Measurements from ENCODE around the gene VIPR1.

Gene VIPR1

DNA sequence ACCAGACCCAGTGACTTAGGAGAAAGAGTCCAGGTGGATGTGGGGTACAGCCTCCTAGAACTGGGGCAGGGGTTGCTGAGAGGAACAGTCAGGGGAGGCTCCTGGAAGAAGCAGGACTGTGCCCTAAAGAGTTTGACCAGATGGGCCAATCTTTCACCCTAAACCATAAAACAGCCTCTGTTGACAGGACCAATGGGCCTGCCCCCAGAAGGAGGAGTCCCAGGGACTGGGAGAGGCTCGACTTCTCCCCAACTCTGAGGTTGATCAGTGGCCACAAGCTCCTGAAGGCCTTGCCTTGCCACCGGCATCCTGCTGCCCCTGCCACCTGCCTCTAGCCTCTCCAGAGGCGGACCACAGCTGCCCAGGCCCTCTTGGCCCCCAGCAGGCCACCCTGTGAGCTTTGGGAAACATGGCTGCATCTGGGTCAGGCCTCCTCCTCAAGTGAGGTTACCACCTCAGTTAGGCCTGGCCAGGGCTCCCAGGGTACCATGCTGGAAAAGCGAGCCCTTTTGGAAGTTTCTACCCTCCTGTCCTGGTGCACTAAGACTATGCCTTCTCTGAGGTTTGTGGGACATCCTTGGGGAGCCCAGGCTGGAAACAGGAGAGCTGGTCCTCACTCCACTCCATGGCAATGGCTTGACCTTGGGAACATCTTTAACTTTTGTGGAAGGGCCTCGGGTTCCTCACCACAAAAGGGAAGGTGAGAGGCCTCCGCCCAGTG lies 2.8 kb downstream of the VIPR1 start:
- TF ChIP-seq, protein P1, sequence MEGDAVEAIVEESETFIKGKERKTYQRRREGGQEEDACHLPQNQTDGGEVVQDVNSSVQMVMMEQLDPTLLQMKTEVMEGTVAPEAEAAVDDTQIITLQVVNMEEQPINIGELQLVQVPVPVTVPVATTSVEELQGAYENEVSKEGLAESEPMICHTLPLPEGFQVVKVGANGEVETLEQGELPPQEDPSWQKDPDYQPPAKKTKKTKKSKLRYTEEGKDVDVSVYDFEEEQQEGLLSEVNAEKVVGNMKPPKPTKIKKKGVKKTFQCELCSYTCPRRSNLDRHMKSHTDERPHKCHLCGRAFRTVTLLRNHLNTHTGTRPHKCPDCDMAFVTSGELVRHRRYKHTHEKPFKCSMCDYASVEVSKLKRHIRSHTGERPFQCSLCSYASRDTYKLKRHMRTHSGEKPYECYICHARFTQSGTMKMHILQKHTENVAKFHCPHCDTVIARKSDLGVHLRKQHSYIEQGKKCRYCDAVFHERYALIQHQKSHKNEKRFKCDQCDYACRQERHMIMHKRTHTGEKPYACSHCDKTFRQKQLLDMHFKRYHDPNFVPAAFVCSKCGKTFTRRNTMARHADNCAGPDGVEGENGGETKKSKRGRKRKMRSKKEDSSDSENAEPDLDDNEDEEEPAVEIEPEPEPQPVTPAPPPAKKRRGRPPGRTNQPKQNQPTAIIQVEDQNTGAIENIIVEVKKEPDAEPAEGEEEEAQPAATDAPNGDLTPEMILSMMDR (IDR thresholded peaks at IDR 0.05; ENCODE audit: insufficient read depth, missing control alignments) = no peak
- DNase-seq (ENCODE audit: insufficient read length, low spot score) (no peak), FAIRE-seq (no peak)

- DNase-seq (ENCODE audit: insufficient read length, low spot score) (no peak), FAIRE-seq (no peak)
- TF ChIP-seq, protein P1 (IDR thresholded peaks at IDR 0.05; ENCODE audit: insufficient read depth, missing control alignments) = no peak
These were observed 3.5 kb downstream of the VIPR1 start for GRCh38 chr3:42505849-42506410.

- DNase-seq (ENCODE audit: insufficient read length, low spot score) = no peak
- TF ChIP-seq, protein P1 (IDR thresholded peaks at IDR 0.05; ENCODE audit: insufficient read depth, missing control alignments) = no peak
- no peak for FAIRE-seq
These were observed 4.8 kb downstream of the VIPR1 start for GRCh38 chr3:42507252-42507651.

GRCh38 chr3:42507761-42508335 lies 5.4 kb downstream of the VIPR1 start:
- FAIRE-seq (no peak), DNase-seq (ENCODE audit: insufficient read length, low spot score) (no peak)
- TF ChIP-seq, protein P1 (IDR thresholded peaks at IDR 0.05; ENCODE audit: insufficient read depth, missing control alignments) = no peak

- TF ChIP-seq, protein P1 (IDR thresholded peaks at IDR 0.05; ENCODE audit: insufficient read depth, missing control alignments) = no peak
- FAIRE-seq (no peak), DNase-seq (ENCODE audit: insufficient read length, low spot score) (no peak)
These were observed 6.1 kb downstream of the VIPR1 start for GRCh38 chr3:42508562-42508961.

DNA sequence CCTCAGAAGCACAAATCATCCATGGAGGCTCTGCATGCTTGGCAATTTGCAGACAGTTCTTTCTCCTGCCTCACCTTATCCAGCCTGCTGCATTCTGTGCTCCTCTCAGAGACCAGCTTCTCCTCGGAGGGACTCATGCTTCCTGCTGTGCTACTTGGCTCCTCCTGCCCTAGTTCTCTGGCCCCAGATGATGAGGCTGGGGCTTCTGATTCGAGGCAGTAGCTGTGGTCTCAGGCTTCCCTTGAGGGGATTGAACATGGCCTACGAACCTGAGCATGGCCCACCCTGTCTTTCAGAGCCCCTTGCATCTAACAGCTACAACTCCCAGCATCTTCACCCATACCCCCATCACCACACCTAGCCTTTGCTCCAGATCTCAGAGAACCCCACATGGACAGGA lies 6.7 kb downstream of the VIPR1 start:
- DNase-seq (ENCODE audit: insufficient read length, low spot score) (no peak), FAIRE-seq (no peak)
- TF ChIP-seq, protein P1 (IDR thresholded peaks at IDR 0.05; ENCODE audit: insufficient read depth, missing control alignments) = no peak

DNA sequence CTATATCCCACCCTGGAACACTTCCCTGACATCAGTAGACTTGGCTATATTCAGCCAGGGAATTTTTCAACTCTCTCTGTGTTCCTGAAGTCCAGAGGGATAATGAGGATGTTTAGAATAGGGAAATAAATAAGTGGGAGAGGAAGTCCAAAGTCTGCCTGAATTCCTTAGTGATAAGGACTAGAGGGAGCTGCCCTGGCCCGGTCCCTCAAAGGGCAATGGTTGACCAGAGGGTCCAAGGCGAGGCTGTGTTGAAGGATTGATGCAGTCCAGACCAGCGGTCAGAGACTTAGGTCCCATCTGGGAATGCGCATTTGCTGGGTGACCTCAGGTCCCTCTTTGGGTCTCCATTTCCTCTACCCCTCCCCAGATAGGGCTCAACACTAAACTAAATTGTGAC lies 7.9 kb downstream of the VIPR1 start:
- FAIRE-seq (no peak), DNase-seq (ENCODE audit: insufficient read length, low spot score) (no peak)
- TF ChIP-seq, protein P1 (IDR thresholded peaks at IDR 0.05; ENCODE audit: insufficient read depth, missing control alignments) = no peak
